H1 (cell line): ENCODE data around the gene DSCAM. TPM values are rescaled to one million over a fixed set of nuclear protein-coding genes. Genes with fewer than 3 reads are reported as not detected.

ENCODE experiments used
- CTCF ChIA-PET: fragments of 300-600 bp; sonication (Branson Sonifier 250); formaldehyde crosslinking; loops from one replicate; lab custom pipeline; 2021; ENCODE audit not compliant: partially characterized antibody; lab: Charles Lee
- POLR2A ChIA-PET: fragments of 300-600 bp; sonication (Branson Sonifier 250); formaldehyde crosslinking; loops from one replicate; lab custom pipeline; 2021; ENCODE audit warnings: inconsistent platforms; ENCODE audit not compliant: partially characterized antibody; lab: Charles Lee
- DNase-seq, 2 experiments: peaks; one replicate each; pipeline versions ENCODE4 v3.0.0 to v3.0.0-alpha.2; 2010 to 2022; ENCODE audit warnings: low spot score in 2 of 2, low read depth in 1 of 2, mixed read lengths in 1 of 2
- FAIRE-seq: peaks from 2 replicates; lab custom pipeline; 2011; peaks lifted over from hg19 to GRCh38; lab: Jason Lieb, UNC
- H2AFZ ChIP-seq: 2 replicates; pipeline ENCODE4 v1.8.1; 2012; ENCODE audit warnings: low read length, inconsistent platforms
- H2AK5ac ChIP-seq: 2 replicates; pipeline ENCODE4 v1.6.1; 2013; ENCODE audit warnings: low read depth, low read length
- H2BK120ac ChIP-seq: replicated peaks from 2 replicates; pipeline ENCODE3; 2013; ENCODE audit warnings: low read depth, low read length, inconsistent platforms
- H2BK12ac ChIP-seq: 2 replicates; pipeline ENCODE4 v1.6.1; 2013; ENCODE audit warnings: low read depth, low read length
- H2BK15ac ChIP-seq: 2 replicates; pipeline ENCODE4 v1.6.1; 2013; ENCODE audit warnings: low read length
- H2BK20ac ChIP-seq: 2 replicates; pipeline ENCODE4 v1.6.1; 2013; ENCODE audit warnings: low read length
- H2BK5ac ChIP-seq: 2 replicates; pipeline ENCODE4 v1.6.1; 2013; ENCODE audit warnings: low read depth, low read length
- H3K14ac ChIP-seq: 2 replicates; pipeline ENCODE4 v1.6.1; 2013; ENCODE audit warnings: inconsistent platforms; ENCODE audit not compliant: insufficient read length
- H3K18ac ChIP-seq: 2 replicates; pipeline ENCODE4 v1.6.1; 2013; ENCODE audit warnings: low read length; ENCODE audit errors: extremely low read depth
- H3K23ac ChIP-seq: 2 replicates; pipeline ENCODE4 v1.6.1; 2013; ENCODE audit warnings: inconsistent platforms; ENCODE audit not compliant: insufficient read length
- H3K23me2 ChIP-seq: 2 replicates; pipeline ENCODE4 v1.6.1; 2013; ENCODE audit warnings: low read depth, low read length
- H3K27ac ChIP-seq: 2 replicates; pipeline ENCODE4 v1.6.1; 2011; ENCODE audit warnings: low read depth, low read length, inconsistent platforms
- H3K27me3 ChIP-seq, 4 experiments: replicated peaks in 1 of 4; 1 replicate in 1 of 4; 2 replicates in 3 of 4; pipeline versions ENCODE4 v1.6.1 to v1.8.1; 2011 to 2013; ENCODE audit warnings: low read length in 3 of 4, mild to moderate bottlenecking in 3 of 4, inconsistent platforms in 2 of 4, mixed read lengths in 2 of 4, moderate library complexity in 1 of 4; ENCODE audit not compliant: control insufficient read depth in 3 of 4, insufficient read depth in 3 of 4; ENCODE audit errors: extremely low read depth in 1 of 4
- H3K36me3 ChIP-seq, 4 experiments: 2 replicates each; pipeline versions ENCODE4 v1.6.1 to v1.8.1; 2011 to 2013; ENCODE audit warnings: mild to moderate bottlenecking in 4 of 4, low read length in 3 of 4, moderate library complexity in 2 of 4, control low read depth in 1 of 4, inconsistent platforms in 1 of 4; ENCODE audit not compliant: insufficient read depth in 4 of 4, control insufficient read depth in 2 of 4
- H3K4ac ChIP-seq: replicated peaks from 2 replicates; pipeline ENCODE3; 2013; ENCODE audit warnings: low read length, low read depth, mixed read lengths, inconsistent platforms; ENCODE audit not compliant: insufficient read length
- H3K4me1 ChIP-seq, 4 experiments: replicated peaks in 1 of 4; 1 replicate in 1 of 4; 2 replicates in 3 of 4; pipeline versions ENCODE4 v1.6.1 to v1.8.1; 2011 to 2013; ENCODE audit warnings: low read length in 3 of 4, inconsistent platforms in 2 of 4, mixed read lengths in 1 of 4; ENCODE audit not compliant: insufficient read depth in 4 of 4, control insufficient read depth in 3 of 4
- H3K4me2 ChIP-seq, 2 experiments: 2 replicates each; pipeline versions ENCODE4 v1.6.1 to v1.8.1; 2011 to 2013; ENCODE audit warnings: low read depth in 2 of 2, low read length in 2 of 2, control low read depth in 1 of 2, inconsistent platforms in 1 of 2, mild to moderate bottlenecking in 1 of 2; ENCODE audit not compliant: insufficient read depth in 1 of 2
- H3K4me3 ChIP-seq, 4 experiments: fragments of 200-600, 300-600 bp in 1 of 4; sonication (generic), shearing (Covaris generic), sonication (Bioruptor Twin) in 1 of 4; 2 replicates each; pipeline versions ENCODE4 v1.5.1 to v1.8.1; 2011 to 2016; ENCODE audit warnings: low read length in 4 of 4, low read depth in 3 of 4, control low read depth in 2 of 4, inconsistent platforms in 2 of 4, mild to moderate bottlenecking in 2 of 4, mixed read lengths in 1 of 4, moderate library complexity in 1 of 4; ENCODE audit not compliant: insufficient read depth in 2 of 4; ENCODE audit errors: extremely low read depth in 1 of 4
- H3K56ac ChIP-seq: replicated peaks from 2 replicates; pipeline ENCODE3; 2013; ENCODE audit warnings: low read depth, mild to moderate bottlenecking, mixed read lengths, low read length, inconsistent platforms; ENCODE audit not compliant: insufficient read length
- H3K79me1 ChIP-seq: 2 replicates; pipeline ENCODE4 v1.6.1; 2013; ENCODE audit warnings: low read depth, low read length, control low read depth
- H3K79me2 ChIP-seq, 2 experiments: 2 replicates each; pipeline versions ENCODE4 v1.6.1 to v1.8.1; 2012 to 2013; ENCODE audit warnings: low read length in 2 of 2, mild to moderate bottlenecking in 2 of 2, inconsistent platforms in 1 of 2; ENCODE audit not compliant: insufficient read depth in 2 of 2, control insufficient read depth in 1 of 2
- H3K9ac ChIP-seq, 4 experiments: replicated peaks in 1 of 4; 1 replicate in 1 of 4; 2 replicates in 3 of 4; pipeline versions ENCODE4 v1.6.1 to v1.8.1; 2011 to 2013; ENCODE audit warnings: low read depth in 3 of 4, low read length in 3 of 4, control low read depth in 2 of 4, mild to moderate bottlenecking in 2 of 4, moderate library complexity in 2 of 4, inconsistent platforms in 1 of 4; ENCODE audit errors: extremely low read depth in 1 of 4
- H3K9me3 ChIP-seq, 2 experiments: 2 replicates each; pipeline versions ENCODE4 v1.6.1 to v1.8.1; 2012 to 2013; ENCODE audit warnings: mild to moderate bottlenecking in 2 of 2, moderate library complexity in 2 of 2, control low read depth in 1 of 2, inconsistent platforms in 1 of 2, low read depth in 1 of 2, low read length in 1 of 2, mixed read lengths in 1 of 2; ENCODE audit not compliant: insufficient read depth in 2 of 2
- H4K20me1 ChIP-seq, 2 experiments: replicated peaks in 1 of 2; 2 replicates each; pipeline versions ENCODE3 to v1.8.1; 2011 to 2013; ENCODE audit warnings: inconsistent platforms in 2 of 2, low read length in 2 of 2, mild to moderate bottlenecking in 1 of 2; ENCODE audit not compliant: insufficient read depth in 2 of 2, control insufficient read depth in 1 of 2
- H4K5ac ChIP-seq: 2 replicates; pipeline ENCODE4 v1.6.1; 2013; ENCODE audit warnings: low read length, low read depth, mixed read lengths, inconsistent platforms; ENCODE audit not compliant: insufficient read length
- H4K8ac ChIP-seq: 2 replicates; pipeline ENCODE4 v1.8.0; 2013; ENCODE audit warnings: mild to moderate bottlenecking, moderate library complexity, low read length, inconsistent platforms; ENCODE audit not compliant: insufficient read depth; ENCODE audit errors: extremely low read depth
- H4K91ac ChIP-seq: replicated peaks from 2 replicates; pipeline ENCODE3; 2013; ENCODE audit warnings: low read length, mixed read lengths, inconsistent platforms; ENCODE audit not compliant: insufficient read length
- BACH1 ChIP-seq: IDR thresholded peaks from 2 replicates; pipeline ENCODE4 v1.6.1; 2012; ENCODE audit warnings: low read length, improper control_type of control experiment
- BCL11A ChIP-seq, 2 experiments: IDR thresholded peaks; one replicate each; pipeline ENCODE4 v1.6.1; 2011; ENCODE audit warnings: low read depth in 2 of 2, low read length in 2 of 2, mild to moderate bottlenecking in 2 of 2
- BRCA1 ChIP-seq: IDR thresholded peaks from 2 replicates; pipeline ENCODE4 v1.6.1; 2012; ENCODE audit warnings: low read depth, low read length, improper control_type of control experiment
- EZH2 ChIP-seq: fragments of 200-600 bp; sonication (generic); IDR thresholded peaks from 2 replicates; pipeline ENCODE4 v1.7.1; 2012; ENCODE audit warnings: low read depth, mild to moderate bottlenecking, moderate library complexity, low read length, inconsistent platforms; ENCODE audit not compliant: severe bottlenecking
- GABPA ChIP-seq: IDR thresholded peaks from 2 replicates; pipeline ENCODE4 v1.6.1; 2011; ENCODE audit warnings: mild to moderate bottlenecking, low read length, moderate library complexity, borderline replicate concordance; ENCODE audit not compliant: insufficient read depth
- JUND ChIP-seq: IDR thresholded peaks from 2 replicates; pipeline ENCODE4 v1.6.1; 2011; ENCODE audit warnings: mild to moderate bottlenecking, improper control_type of control experiment, low read length
- MAFK ChIP-seq: IDR thresholded peaks from 2 replicates; pipeline ENCODE4 v1.6.1; 2012; ENCODE audit warnings: low read depth, mild to moderate bottlenecking, improper control_type of control experiment, low read length
- RNF2 ChIP-seq: fragments of 200-900, 300-1000 bp; sonication (generic); IDR thresholded peaks from 2 replicates; pipeline ENCODE4 v1.7.1; 2016; ENCODE audit warnings: borderline replicate concordance, low read depth, mild to moderate bottlenecking, antibody characterized with exemption, low read length; ENCODE audit not compliant: poor library complexity, severe bottlenecking; ENCODE audit errors: missing control alignments
- SP4 ChIP-seq: IDR thresholded peaks from 2 replicates; pipeline ENCODE4 v1.6.1; 2012; ENCODE audit warnings: low read length, inconsistent platforms
- TBP ChIP-seq: IDR thresholded peaks from 2 replicates; pipeline ENCODE4 v1.6.1; 2011; ENCODE audit warnings: low read depth, low read length, improper control_type of control experiment
- TCF12 ChIP-seq: IDR thresholded peaks from 2 replicates; pipeline ENCODE4 v1.6.1; 2011; ENCODE audit warnings: low read depth, mild to moderate bottlenecking, low read length
- WGBS, 2 experiments: shearing (Covaris generic) in 1 of 2; methylation state at CpG; one replicate each; pipeline versions ENCODE4 v1.1.6 to v1.1.7; 2013 to 2015; ENCODE audit warnings: low lambda C conversion rate in 2 of 2, mixed read lengths in 2 of 2, inconsistent platforms in 1 of 2, low coverage in 1 of 2, missing lambda C conversion rate in 1 of 2; ENCODE audit not compliant: insufficient replicate concordance in 2 of 2, insufficient coverage in 1 of 2, insufficient read length in 1 of 2; ENCODE audit errors: extremely low coverage in 1 of 2, missing lambda C conversion rate in 1 of 2; 5-methylcytosine and 5-hydroxymethylcytosine counted together
- polyA plus RNA-seq, 7 experiments: library from polyadenylated mRNA; depleted of rRNA in 3 of 7; stranded (reverse) in 5 of 7; unstranded in 2 of 7; fragments of >200 nt in 5 of 7; fragments of 200-250 nt in 2 of 7; gene quantifications; 1 replicate in 5 of 7; 2 replicates in 1 of 7; 4 replicates in 1 of 7; pipeline versions ENCODE4 v1.2.1 to v1.2.3, GENCODE V29; 2011 to 2013; ENCODE audit warnings: missing spikeins in 2 of 7, mixed read lengths in 2 of 7
- total RNA-seq: library from RNA; stranded (reverse); fragmentation: NEBNext Ultra II Directional; extraction: Animal tissue kit (Norgen Biotek cat#: 25700); gene quantifications from 2 replicates; pipeline ENCODE4 v1.2.1, GENCODE V29; 2021

DSCAM gene
- total and polyA plus RNA-seq, 2 of the 8 experiments (the other 6 are each of a cell fraction or from before 2014, with no cell fraction given), result 0.02 to 0.15 TPM

DNA sequence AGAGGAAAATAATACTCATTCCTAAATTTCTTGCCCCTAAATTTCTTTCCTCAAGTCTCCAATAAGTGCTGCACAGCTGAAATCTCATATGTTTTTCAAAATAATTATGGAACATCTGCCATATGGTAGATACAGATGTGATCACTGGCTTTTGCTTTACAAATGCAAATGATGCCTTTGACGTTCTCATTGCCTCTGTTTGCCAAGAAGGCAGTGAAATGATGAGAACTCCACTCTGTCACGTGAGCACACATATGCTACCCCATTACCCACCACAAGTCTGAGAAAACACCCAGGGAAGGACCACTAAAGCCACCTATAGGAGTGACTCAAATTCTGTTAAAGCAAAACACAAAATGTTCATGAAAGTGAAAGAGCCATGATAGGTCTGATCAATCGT lies 43.9 kb downstream of the DSCAM start:
- no peaks in the 10 kb centered on the region for H3K79me2 ChIP-seq
- no peak overlapping the region for H4K8ac ChIP-seq
- H3K9me3 ChIP-seq, result peaks cover 16 to 23% of the 10 kb centered on the region in 2 experiments
- no peak overlapping the region for H3K4ac ChIP-seq
- H3K23me2 ChIP-seq, result no peaks in the 10 kb centered on the region
- no peak overlapping the region for H2BK15ac ChIP-seq
- H3K4me1 ChIP-seq, result no peaks in the 10 kb centered on the region
- no peak overlapping the region for H2AK5ac ChIP-seq
- no peak overlapping the region for H3K23ac ChIP-seq
- no peak overlapping the region for H3K56ac ChIP-seq
- no peaks in the 10 kb centered on the region for H4K20me1 ChIP-seq
- FAIRE-seq (no peak), DNase-seq (no peak)
- H4K91ac ChIP-seq, result no peak overlapping the region
- ChIA-PET CTCF (no interaction called here), POLR2A (no interaction called here)
- H3K27ac ChIP-seq, result no peak overlapping the region
- H2BK12ac ChIP-seq, result no peak overlapping the region
- TF ChIP-seq RNF2, result no peak
- TF ChIP-seq JUND, result no peak
- TF ChIP-seq TCF12, result no peak
- TF ChIP-seq BACH1, result no peak
- TF ChIP-seq BRCA1, result no peak
- TF ChIP-seq EZH2, result no peak
- no peak for TF ChIP-seq SP4
- TF ChIP-seq BCL11A (IDR thresholded peaks at IDR 0.05; ENCODE audit: low read depth in 2 of 2, low read length in 2 of 2), result no peak
- no peak for TF ChIP-seq MAFK
- no peak for TF ChIP-seq GABPA
- no peak for TF ChIP-seq TBP
- 87% methylated on average over 3 of the region's 3 CpGs; no CpG with 5 or more reads in 1 of the 2 experiments for WGBS, 2 experiments
- H3K36me3 ChIP-seq, result no peaks in the 10 kb centered on the region
- H3K9ac ChIP-seq, result no peak overlapping the region
- no peak overlapping the region for H4K5ac ChIP-seq
- H3K14ac ChIP-seq, result no peak overlapping the region
- no peak overlapping the region for H3K4me3 ChIP-seq
- no peak overlapping the region for H2BK120ac ChIP-seq
- no peaks in the 10 kb centered on the region for H3K27me3 ChIP-seq
- no peak overlapping the region for H2BK20ac ChIP-seq
- H3K18ac ChIP-seq, result no peak overlapping the region
- H3K4me2 ChIP-seq, result no peak overlapping the region
- no peak overlapping the region for H2BK5ac ChIP-seq
- H2AFZ ChIP-seq, result no peak overlapping the region
- H3K79me1 ChIP-seq, result no peaks in the 10 kb centered on the region
